CD4-positive, alpha-beta T cell (primary cell): ENCODE data around the gene TLR9. TPM values are rescaled to one million over a fixed set of nuclear protein-coding genes. Genes with fewer than 3 reads are reported as not detected.

Experiments used
- ATAC-seq: fragments of 200-7000 bp; cut with Tn5 transposase; one replicate; pipeline ENCODE4 v1.10.0; 2022; ENCODE audit warnings: mild to moderate bottlenecking; ENCODE audit not compliant: poor library complexity
- CTCF ChIA-PET: fragments of 350-600 bp; sonication (Branson Sonifier 250); formaldehyde crosslinking; loops from one replicate; lab custom pipeline; 2021; ENCODE audit warnings: antibody characterized with exemption, inconsistent platforms; lab: Charles Lee
- POLR2A ChIA-PET: fragments of 350-600 bp; sonication (Branson Sonifier 250); formaldehyde crosslinking; loops from one replicate; lab custom pipeline; 2021; ENCODE audit warnings: antibody characterized with exemption, inconsistent platforms; lab: Charles Lee
- DNase-seq, 14 experiments: peaks; one replicate each; pipeline ENCODE4 v3.0.0-alpha.2; 2013 to 2020; ENCODE audit warnings: mixed read lengths in 2 of 14
- H3K27ac ChIP-seq, 2 donors: one replicate each; pipeline versions ENCODE4 v1.5.1 to v1.7.0; 2013; ENCODE audit warnings: low read length in 2 of 2, low read depth in 1 of 2, mild to moderate bottlenecking in 1 of 2
- H3K27me3 ChIP-seq, 2 experiments: 1 replicate in 1 of 2; 2 replicates in 1 of 2; pipeline versions ENCODE4 v1.6.1 to v1.7.0; 2013; ENCODE audit warnings: low read length in 2 of 2, control low read depth in 1 of 2, mild to moderate bottlenecking in 1 of 2, moderate library complexity in 1 of 2; ENCODE audit not compliant: insufficient read depth in 2 of 2, control insufficient read depth in 1 of 2
- H3K36me3 ChIP-seq: one replicate; pipeline ENCODE4 v1.6.1; 2013; ENCODE audit warnings: low read length, control low read depth; ENCODE audit not compliant: insufficient read depth
- H3K4me1 ChIP-seq: one replicate; pipeline ENCODE4 v1.6.1; 2013; ENCODE audit warnings: low read length, control low read depth; ENCODE audit not compliant: insufficient read depth
- H3K4me3 ChIP-seq: one replicate; pipeline ENCODE4 v1.5.1; 2013; ENCODE audit warnings: mild to moderate bottlenecking, low read length, moderate library complexity
- H3K9me3 ChIP-seq, 2 experiments: 1 replicate in 1 of 2; 2 replicates in 1 of 2; pipeline versions ENCODE4 v1.6.1 to v1.7.0; 2013; ENCODE audit warnings: low read length in 2 of 2, mild to moderate bottlenecking in 2 of 2, control low read depth in 1 of 2, moderate library complexity in 1 of 2; ENCODE audit not compliant: control insufficient read depth in 1 of 2, insufficient read depth in 1 of 2
- H3K27ac Mint-ChIP-seq: one replicate; pipeline ENCODE4 v1.8.0; 2020; ENCODE audit warnings: mixed read lengths
- H3K27me3 Mint-ChIP-seq: one replicate; pipeline ENCODE4 v1.8.0; 2021; ENCODE audit warnings: mixed read lengths
- H3K36me3 Mint-ChIP-seq: one replicate; pipeline ENCODE4 v1.8.0; 2021; ENCODE audit warnings: low read depth, mixed read lengths
- H3K4me1 Mint-ChIP-seq: one replicate; pipeline ENCODE4 v1.8.0; 2021; ENCODE audit warnings: low read depth, mixed read lengths
- H3K4me3 Mint-ChIP-seq: one replicate; pipeline ENCODE4 v1.8.0; 2020; ENCODE audit warnings: mild to moderate bottlenecking, mixed read lengths
- H3K9me3 Mint-ChIP-seq: one replicate; pipeline ENCODE4 v1.8.0; 2020; ENCODE audit warnings: mixed read lengths
- intact Hi-C, 2 experiments: fragments of 100-400 bp; cut with DNase I in 1 of 2; cut with micrococcal nuclease in 1 of 2; formaldehyde crosslinking; loops; one replicate each; pipeline versions ENCODE4 v1.15.1 to v1.9.0; 2023 to 2025; cut with DNase I, micrococcal nuclease
- total RNA-seq, 174 experiments: library from RNA in 2 of 174; stranded (reverse) in 2 of 174; gene quantifications; one replicate each; pipeline ENCODE4 v1.2.3 and lab custom pipeline; 2021 to 2026
- TF ChIP-seq, protein P1 (sequence below): fragments of 200-600 bp; IDR thresholded peaks from one replicate; pipeline ENCODE4 v1.8.0; 2022; ENCODE audit warnings: antibody characterized with exemption, mild to moderate bottlenecking

TLR9 gene
- total RNA-seq, 2 experiments from 2014 or later = 0.08 to 0.17 TPM

DNA sequence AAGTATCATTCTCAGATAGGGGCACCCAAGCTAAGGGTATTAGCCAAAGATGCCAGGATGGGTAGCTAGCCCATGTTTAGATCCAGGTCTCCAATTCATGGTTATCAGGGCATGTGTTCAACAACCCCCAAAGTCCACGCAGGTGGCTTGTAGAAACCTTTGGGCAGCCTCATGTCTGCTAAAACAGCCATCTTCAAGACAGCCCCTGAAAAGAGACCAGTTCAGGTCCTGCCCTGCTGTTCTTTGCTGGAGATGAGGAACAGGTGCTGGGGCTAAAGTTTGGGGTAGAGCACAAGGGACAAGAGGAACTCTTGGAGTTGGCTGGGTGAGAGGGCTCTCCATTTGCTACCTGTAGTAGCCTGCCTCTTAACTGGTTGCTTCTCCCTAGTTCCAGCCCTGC, 24.7 kb upstream of the TLR9 start:
- ChIA-PET POLR2A (interaction anchor here (0.7 to 19.7 kb wide), 7 partner anchors 3 to 38 kb away, joined by 3 to 538 read pairs (median 131); partner anchors contain the start of genes GLYCTK, PPM1M, TWF2 and WDR82), CTCF (interaction anchor here (1.0 to 4.2 kb wide), 2 partner anchors 21 to 28 kb away, joined by 5 to 31 read pairs; partner anchors contain the start of gene WDR82)
- Mint-ChIP-seq H3K4me3 (peak overlapping the region; percentile 46), H3K36me3 (peaks cover 79% of the 10 kb centered on the region), H3K27ac (peak overlapping the region; percentile 95), H3K4me1 (peaks cover 87% of the 10 kb centered on the region), H3K27me3 (no peaks in the 10 kb centered on the region), H3K9me3 (no peaks in the 10 kb centered on the region)
- H3K36me3 ChIP-seq = peaks cover 69% of the 10 kb centered on the region
- intact Hi-C loops = no loop called here
- ATAC-seq (no peak), DNase-seq (no peak)
- H3K4me1 ChIP-seq = peaks cover 96% of the 10 kb centered on the region
- TF ChIP-seq, protein P1, sequence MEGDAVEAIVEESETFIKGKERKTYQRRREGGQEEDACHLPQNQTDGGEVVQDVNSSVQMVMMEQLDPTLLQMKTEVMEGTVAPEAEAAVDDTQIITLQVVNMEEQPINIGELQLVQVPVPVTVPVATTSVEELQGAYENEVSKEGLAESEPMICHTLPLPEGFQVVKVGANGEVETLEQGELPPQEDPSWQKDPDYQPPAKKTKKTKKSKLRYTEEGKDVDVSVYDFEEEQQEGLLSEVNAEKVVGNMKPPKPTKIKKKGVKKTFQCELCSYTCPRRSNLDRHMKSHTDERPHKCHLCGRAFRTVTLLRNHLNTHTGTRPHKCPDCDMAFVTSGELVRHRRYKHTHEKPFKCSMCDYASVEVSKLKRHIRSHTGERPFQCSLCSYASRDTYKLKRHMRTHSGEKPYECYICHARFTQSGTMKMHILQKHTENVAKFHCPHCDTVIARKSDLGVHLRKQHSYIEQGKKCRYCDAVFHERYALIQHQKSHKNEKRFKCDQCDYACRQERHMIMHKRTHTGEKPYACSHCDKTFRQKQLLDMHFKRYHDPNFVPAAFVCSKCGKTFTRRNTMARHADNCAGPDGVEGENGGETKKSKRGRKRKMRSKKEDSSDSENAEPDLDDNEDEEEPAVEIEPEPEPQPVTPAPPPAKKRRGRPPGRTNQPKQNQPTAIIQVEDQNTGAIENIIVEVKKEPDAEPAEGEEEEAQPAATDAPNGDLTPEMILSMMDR = no peak
- no peak overlapping the region for H3K4me3 ChIP-seq
- H3K27me3 ChIP-seq = no peaks in the 10 kb centered on the region
- H3K27ac ChIP-seq = peak overlapping the region; percentile 61 to 95
- H3K9me3 ChIP-seq = no peaks in the 10 kb centered on the region

DNA sequence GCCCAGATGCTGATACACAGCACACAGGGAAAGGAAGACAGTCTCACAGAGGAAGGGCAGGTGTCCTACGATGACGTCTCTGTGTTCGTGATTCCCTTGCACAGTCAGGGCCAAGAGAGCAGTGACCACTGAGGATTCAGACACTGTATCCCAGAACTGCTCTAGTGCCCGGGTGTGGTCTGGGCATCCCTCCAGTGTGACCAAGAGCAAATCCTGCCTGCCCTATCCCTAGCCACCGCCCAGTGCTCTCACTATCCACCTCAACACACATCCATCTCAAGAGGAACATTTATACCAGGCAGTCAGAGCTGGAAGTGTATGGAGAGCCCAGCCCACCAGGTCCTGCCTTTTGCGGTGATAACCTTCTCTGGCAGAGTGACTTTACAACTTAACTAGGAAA, 24.2 kb upstream of the TLR9 start:
- H3K9me3 Mint-ChIP-seq = no peaks in the 10 kb centered on the region
- DNase-seq = no peak
- Histone ChIP-seq H3K4me1 (peaks cover 96% of the 10 kb centered on the region), H3K27me3 (no peaks in the 10 kb centered on the region), H3K36me3 (peaks cover 67% of the 10 kb centered on the region), H3K27ac (peak overlapping the region; percentile 61 to 95), H3K9me3 (no peaks in the 10 kb centered on the region), H3K4me3 (no peak overlapping the region)
- peaks cover 87% of the 10 kb centered on the region for H3K4me1 Mint-ChIP-seq
- TF ChIP-seq, protein P1 = no peak
- intact Hi-C loops = no loop called here
- no peak for ATAC-seq
- CTCF ChIA-PET = interaction anchor here (1.0 to 1.1 kb wide), 2 partner anchors 9 to 22 kb away, joined by 3 read pairs; no protein-coding TSS in a partner anchor
- peak overlapping the region; percentile 95 for H3K27ac Mint-ChIP-seq
- H3K36me3 Mint-ChIP-seq = peaks cover 74% of the 10 kb centered on the region
- peak overlapping the region; percentile 46 for H3K4me3 Mint-ChIP-seq
- POLR2A ChIA-PET = interaction anchor here (0.6 to 19.7 kb wide), 8 partner anchors 4 to 38 kb away, joined by 3 to 538 read pairs (median 12); partner anchors contain the start of genes GLYCTK, PPM1M, TWF2 and WDR82
- H3K27me3 Mint-ChIP-seq = no peaks in the 10 kb centered on the region

DNA sequence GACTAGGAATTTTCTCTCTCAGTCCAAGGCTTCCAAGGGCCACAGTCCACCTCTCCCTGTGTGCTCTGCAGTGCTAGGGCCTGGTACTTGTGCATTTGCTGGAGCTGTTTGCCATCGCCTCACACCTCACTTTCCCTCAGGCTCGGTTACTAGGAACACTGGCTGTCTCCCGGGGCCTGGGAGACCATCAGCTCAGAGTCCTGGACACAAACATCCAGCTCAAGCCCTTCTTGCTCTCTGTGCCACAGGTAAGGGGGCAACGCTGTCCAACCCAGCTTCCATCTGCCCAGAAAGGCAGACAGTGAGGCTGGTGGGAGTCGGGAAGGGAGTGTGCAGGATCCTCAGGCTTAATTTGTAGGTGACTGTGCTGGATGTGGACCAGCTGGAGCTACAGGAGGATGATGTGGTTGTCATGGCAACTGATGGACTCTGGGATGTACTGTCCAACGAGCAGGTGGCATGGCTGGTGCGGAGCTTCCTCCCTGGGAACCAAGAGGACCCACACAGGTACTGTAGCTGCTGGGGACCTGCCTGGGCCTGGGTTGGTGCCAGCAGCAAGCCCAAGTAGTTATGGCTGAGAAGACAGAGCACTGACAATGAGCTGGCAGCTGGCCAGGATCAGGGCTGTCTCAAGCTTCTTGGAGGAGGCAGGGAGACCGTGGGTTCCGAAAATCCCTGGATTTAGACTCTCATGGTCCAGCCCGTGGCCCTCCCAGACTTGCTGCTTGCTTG, 23.5 kb upstream of the TLR9 start:
- Mint-ChIP-seq H3K9me3 (no peaks in the 10 kb centered on the region), H3K4me1 (peaks cover 87% of the 10 kb centered on the region), H3K27ac (peak overlapping the region; percentile 95), H3K36me3 (peaks cover 67% of the 10 kb centered on the region), H3K4me3 (peak overlapping the region; percentile 52), H3K27me3 (no peaks in the 10 kb centered on the region)
- H3K9me3 ChIP-seq = no peaks in the 10 kb centered on the region
- peak overlapping the region; percentile 90 to 95 for H3K27ac ChIP-seq
- TF ChIP-seq, protein P1 = no peak
- ChIA-PET POLR2A (interaction anchor here (0.6 to 19.7 kb wide), 11 partner anchors 4 to 39 kb away, joined by 3 to 538 read pairs (median 8); partner anchors contain the start of genes GLYCTK, PPM1M, TWF2 and WDR82), CTCF (interaction anchor here (0.8 to 1.4 kb wide), 5 partner anchors 9 to 30 kb away, joined by 3 to 7 read pairs (median 3); partner anchors contain the start of genes TWF2 and WDR82)
- H3K4me3 ChIP-seq = no peak overlapping the region
- H3K4me1 ChIP-seq = peaks cover 96% of the 10 kb centered on the region
- intact Hi-C loops = no loop called here
- DNase-seq = peak in 7 of 14 experiments; percentile 35 to 64 (median 60)
- no peaks in the 10 kb centered on the region for H3K27me3 ChIP-seq
- peaks cover 61% of the 10 kb centered on the region for H3K36me3 ChIP-seq
- no peak for ATAC-seq
